C1 segment of cervical spinal cord (tissue), 14 donors: ENCODE results near the gene AQP7.
"Not testable (repeated sequence)": the region's sequence is repeated elsewhere in the genome, so short reads cannot be mapped to it uniquely, and the experiment has no call there.

ENCODE experiments used
- DNase-seq, 14 donors: peaks; one replicate each; lab custom pipeline; 2025; lab: John Stamatoyannopoulos, UW

AQP7 gene

GRCh38 chr9:33433871-33434270 lies 31.5 kb upstream of the AQP7 start:
- no peak for DNase-seq

- DNase-seq = no peak
These were observed 29.1 kb upstream of the AQP7 start for GRCh38 chr9:33431420-33431819.

GRCh38 chr9:33430942-33431341 lies 28.6 kb upstream of the AQP7 start:
- no peak for DNase-seq

GRCh38 chr9:33429256-33429985 lies 27.1 kb upstream of the AQP7 start:
- DNase-seq = no peak

GRCh38 chr9:33426843-33427293 lies 24.5 kb upstream of the AQP7 start:
- DNase-seq = no peak

- DNase-seq = no peak
These were observed 22.8 kb upstream of the AQP7 start for GRCh38 chr9:33425128-33425533.

GRCh38 chr9:33424492-33424891 lies 22.1 kb upstream of the AQP7 start:
- DNase-seq = not testable (repeated sequence)

GRCh38 chr9:33424043-33424442 lies 21.7 kb upstream of the AQP7 start:
- DNase-seq = not testable (repeated sequence)

- no peak for DNase-seq
These were observed 17.4 kb upstream of the AQP7 start for GRCh38 chr9:33419708-33420303.

- DNase-seq = no peak
These were observed 15.7 kb upstream of the AQP7 start for GRCh38 chr9:33418090-33418489.

- DNase-seq = no peak
These were observed 14.6 kb upstream of the AQP7 start for GRCh38 chr9:33416996-33417395.

- peak in 7 of 14 donors; percentile 2 to 34 (median 11) for DNase-seq
These were observed 13.2 kb upstream of the AQP7 start for GRCh38 chr9:33415501-33416038.

- DNase-seq = no peak
These were observed 12.6 kb upstream of the AQP7 start for GRCh38 chr9:33414889-33415500.

GRCh38 chr9:33414268-33414667 lies 11.9 kb upstream of the AQP7 start:
- no peak for DNase-seq

- no peak for DNase-seq
These were observed 5.7 kb upstream of the AQP7 start for GRCh38 chr9:33408087-33408486.

- no peak for DNase-seq
These were observed 4.7 kb upstream of the AQP7 start for GRCh38 chr9:33407061-33407460.

- no peak for DNase-seq
These were observed 2.5 kb upstream of the AQP7 start for GRCh38 chr9:33404788-33405362.

- no peak for DNase-seq
These were observed 1.8 kb upstream of the AQP7 start for GRCh38 chr9:33403941-33404787.

- not testable (repeated sequence) for DNase-seq
These were observed 559 bp downstream of the AQP7 start for GRCh38 chr9:33401809-33402208.

- not testable (repeated sequence) for DNase-seq
These were observed 3.3 kb downstream of the AQP7 start for GRCh38 chr9:33399047-33399446.

- DNase-seq = not testable (repeated sequence)
These were observed 4.6 kb downstream of the AQP7 start for GRCh38 chr9:33397801-33398200.
